ENCODE results near the gene KRT25. TPM values are rescaled to one million over a fixed set of nuclear protein-coding genes. Genes with fewer than 3 reads are reported as not detected.

The KRT25 gene
- total RNA-seq, 1 donor: not detected

DNA sequence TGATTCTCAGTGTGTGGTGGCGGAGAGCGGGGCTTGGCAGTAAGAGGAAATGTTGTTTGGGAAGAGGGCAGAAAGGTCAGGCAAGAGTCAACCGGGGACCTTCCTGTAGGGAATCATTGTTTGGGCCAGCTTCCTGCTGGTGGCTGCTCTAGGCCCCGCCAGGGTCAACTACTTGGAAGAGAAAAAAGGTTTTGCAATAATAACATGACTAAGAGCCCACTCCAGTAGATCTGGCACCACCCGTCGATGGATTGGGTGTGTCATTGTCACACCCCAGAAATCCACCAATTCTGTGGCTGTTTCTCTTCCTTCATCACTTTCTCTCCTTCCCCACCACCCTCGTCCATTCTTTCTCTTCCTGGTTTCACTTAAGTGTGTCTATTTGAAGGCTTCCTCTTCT is 47.4 kb downstream of the KRT25 start:
- H4K20me1 ChIP-seq (ENCODE audit: insufficient read depth, low read length): no peaks in the 10 kb centered on the region
- no peak overlapping the region for H3K27ac ChIP-seq (ENCODE audit: low read depth, low read length)
- H3K27me3 ChIP-seq (ENCODE audit: insufficient read depth, low read length): peaks cover 32% of the 10 kb centered on the region
- H3K79me2 ChIP-seq (ENCODE audit: insufficient read depth, low read length): no peaks in the 10 kb centered on the region
- H2AFZ ChIP-seq (ENCODE audit: low read length): no peak overlapping the region
- TF ChIP-seq, protein P1, sequence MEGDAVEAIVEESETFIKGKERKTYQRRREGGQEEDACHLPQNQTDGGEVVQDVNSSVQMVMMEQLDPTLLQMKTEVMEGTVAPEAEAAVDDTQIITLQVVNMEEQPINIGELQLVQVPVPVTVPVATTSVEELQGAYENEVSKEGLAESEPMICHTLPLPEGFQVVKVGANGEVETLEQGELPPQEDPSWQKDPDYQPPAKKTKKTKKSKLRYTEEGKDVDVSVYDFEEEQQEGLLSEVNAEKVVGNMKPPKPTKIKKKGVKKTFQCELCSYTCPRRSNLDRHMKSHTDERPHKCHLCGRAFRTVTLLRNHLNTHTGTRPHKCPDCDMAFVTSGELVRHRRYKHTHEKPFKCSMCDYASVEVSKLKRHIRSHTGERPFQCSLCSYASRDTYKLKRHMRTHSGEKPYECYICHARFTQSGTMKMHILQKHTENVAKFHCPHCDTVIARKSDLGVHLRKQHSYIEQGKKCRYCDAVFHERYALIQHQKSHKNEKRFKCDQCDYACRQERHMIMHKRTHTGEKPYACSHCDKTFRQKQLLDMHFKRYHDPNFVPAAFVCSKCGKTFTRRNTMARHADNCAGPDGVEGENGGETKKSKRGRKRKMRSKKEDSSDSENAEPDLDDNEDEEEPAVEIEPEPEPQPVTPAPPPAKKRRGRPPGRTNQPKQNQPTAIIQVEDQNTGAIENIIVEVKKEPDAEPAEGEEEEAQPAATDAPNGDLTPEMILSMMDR (IDR thresholded peaks at IDR 0.05; ENCODE audit: extremely low read depth, low read depth, low read length): no peak
- no peaks in the 10 kb centered on the region for H3K36me3 ChIP-seq (ENCODE audit: insufficient read depth, low read length)
- no peak overlapping the region for H3K4me3 ChIP-seq (ENCODE audit: insufficient read depth, low read length)
- DNase-seq (ENCODE audit: insufficient read length, low spot score, missing footprints): no peak
- H3K9me3 ChIP-seq (ENCODE audit: low read depth, low read length): no peaks in the 10 kb centered on the region
- H3K4me2 ChIP-seq (ENCODE audit: insufficient read depth, low read length): no peak overlapping the region
- no peaks in the 10 kb centered on the region for H3K4me1 ChIP-seq (ENCODE audit: insufficient read depth, low read length)

DNA sequence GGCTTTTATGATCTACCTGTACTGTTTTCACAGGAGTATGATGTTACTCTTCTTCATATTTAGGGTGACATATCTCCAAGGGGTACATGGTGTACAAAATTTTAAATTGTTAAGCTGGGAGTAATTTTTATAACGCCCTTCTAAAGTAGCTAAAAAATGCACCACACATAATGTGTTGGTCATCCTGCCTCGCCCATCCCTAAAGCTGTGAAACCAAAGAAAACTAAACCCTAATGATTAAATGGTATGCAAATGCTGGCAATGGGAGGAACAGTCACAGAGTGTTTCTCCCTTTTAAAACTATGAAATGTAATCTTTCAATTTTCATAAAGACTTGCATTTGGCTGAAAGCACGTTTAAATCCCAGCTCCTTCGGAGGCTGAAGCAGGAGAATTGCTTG is 49.5 kb downstream of the KRT25 start:
- no peak overlapping the region for H3K4me2 ChIP-seq (ENCODE audit: insufficient read depth, low read length)
- peaks cover 28% of the 10 kb centered on the region for H3K27me3 ChIP-seq (ENCODE audit: insufficient read depth, low read length)
- H3K9me3 ChIP-seq (ENCODE audit: low read depth, low read length): no peaks in the 10 kb centered on the region
- H3K4me1 ChIP-seq (ENCODE audit: insufficient read depth, low read length): no peaks in the 10 kb centered on the region
- no peak for DNase-seq (ENCODE audit: insufficient read length, low spot score, missing footprints)
- no peak overlapping the region for H3K4me3 ChIP-seq (ENCODE audit: insufficient read depth, low read length)
- no peak overlapping the region for H2AFZ ChIP-seq (ENCODE audit: low read length)
- no peaks in the 10 kb centered on the region for H3K36me3 ChIP-seq (ENCODE audit: insufficient read depth, low read length)
- H3K27ac ChIP-seq (ENCODE audit: low read depth, low read length): no peak overlapping the region
- no peaks in the 10 kb centered on the region for H4K20me1 ChIP-seq (ENCODE audit: insufficient read depth, low read length)
- H3K79me2 ChIP-seq (ENCODE audit: insufficient read depth, low read length): no peaks in the 10 kb centered on the region
- TF ChIP-seq, protein P1 (IDR thresholded peaks at IDR 0.05; ENCODE audit: extremely low read depth, low read depth, low read length): no peak

DNA sequence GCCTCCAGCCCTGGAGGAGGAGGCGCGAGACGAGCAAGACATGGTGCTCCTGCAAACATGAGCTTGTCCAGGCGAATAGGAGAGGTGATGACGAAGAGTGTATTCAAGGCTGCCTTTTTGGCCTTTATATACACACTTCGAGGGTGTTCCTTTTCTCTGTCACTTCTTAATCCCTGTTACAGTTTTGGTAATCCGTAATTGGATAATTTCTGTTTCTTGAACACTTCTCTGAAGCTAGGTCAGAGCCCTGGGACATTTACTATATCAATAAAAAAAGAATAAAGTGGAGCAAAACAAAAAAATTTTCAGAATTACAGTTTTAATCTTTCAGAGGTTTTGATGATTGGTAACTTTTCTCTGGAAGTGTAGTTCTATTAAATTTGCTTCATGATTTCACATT is 51.5 kb downstream of the KRT25 start, which contains the start of gene KRT24:
KRT24 (minus strand) TSS at position 101 of the 400 bp plus-strand sequence; CDS start at position 42, 59 bp downstream.
- DNase-seq (ENCODE audit: insufficient read length, low spot score, missing footprints): no peak

DNA sequence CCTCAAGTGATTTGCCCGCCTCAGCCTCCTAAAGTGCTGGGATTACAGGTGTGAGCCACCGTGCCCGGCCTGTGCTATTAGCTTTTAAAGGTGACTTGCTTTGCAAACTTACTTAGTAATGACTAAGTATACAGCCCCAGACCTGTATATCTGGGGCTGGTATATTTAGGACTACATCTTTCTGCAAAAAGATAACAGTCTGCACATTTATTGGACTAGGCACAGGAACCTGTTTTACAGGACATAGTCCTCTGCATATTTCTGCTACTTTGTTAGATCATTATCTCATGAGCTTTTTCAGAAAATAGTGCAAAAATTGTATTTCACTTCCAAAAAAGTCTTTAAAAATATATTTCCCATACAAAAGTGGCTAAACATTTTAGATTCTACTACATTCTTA is 52.9 kb downstream of the KRT25 start:
- H2AFZ ChIP-seq (ENCODE audit: low read length): no peak overlapping the region
- H3K27me3 ChIP-seq (ENCODE audit: insufficient read depth, low read length): peaks cover 50% of the 10 kb centered on the region
- TF ChIP-seq, protein P1 (IDR thresholded peaks at IDR 0.05; ENCODE audit: extremely low read depth, low read depth, low read length): no peak
- H4K20me1 ChIP-seq (ENCODE audit: insufficient read depth, low read length): no peaks in the 10 kb centered on the region
- no peak overlapping the region for H3K4me2 ChIP-seq (ENCODE audit: insufficient read depth, low read length)
- no peak overlapping the region for H3K27ac ChIP-seq (ENCODE audit: low read depth, low read length)
- H3K4me1 ChIP-seq (ENCODE audit: insufficient read depth, low read length): no peaks in the 10 kb centered on the region
- no peaks in the 10 kb centered on the region for H3K9me3 ChIP-seq (ENCODE audit: low read depth, low read length)
- H3K79me2 ChIP-seq (ENCODE audit: insufficient read depth, low read length): no peaks in the 10 kb centered on the region
- no peak for DNase-seq (ENCODE audit: insufficient read length, low spot score, missing footprints)
- no peak overlapping the region for H3K4me3 ChIP-seq (ENCODE audit: insufficient read depth, low read length)
- H3K36me3 ChIP-seq (ENCODE audit: insufficient read depth, low read length): no peaks in the 10 kb centered on the region

More for the DNA sequence above, 51.5 kb downstream of the KRT25 start, which contains the start of gene KRT24:
- H2AFZ ChIP-seq (ENCODE audit: low read length): no peak within 1 kb of the TSS
- H4K20me1 ChIP-seq (ENCODE audit: insufficient read depth, low read length): no peaks in the 10 kb centered on the region
- peaks cover 38% of the 10 kb centered on the region for H3K27me3 ChIP-seq (ENCODE audit: insufficient read depth, low read length)
- no peaks in the 10 kb centered on the region for H3K36me3 ChIP-seq (ENCODE audit: insufficient read depth, low read length)
- H3K79me2 ChIP-seq (ENCODE audit: insufficient read depth, low read length): no peaks in the 10 kb centered on the region
- no peaks in the 10 kb centered on the region for H3K4me1 ChIP-seq (ENCODE audit: insufficient read depth, low read length)
- no peak within 1 kb of the TSS for H3K4me3 ChIP-seq (ENCODE audit: insufficient read depth, low read length)
- no peaks in the 10 kb centered on the region for H3K9me3 ChIP-seq (ENCODE audit: low read depth, low read length)
- H3K27ac ChIP-seq (ENCODE audit: low read depth, low read length): no peak within 1 kb of the TSS
- no peak within 1 kb of the TSS for H3K4me2 ChIP-seq (ENCODE audit: insufficient read depth, low read length)
- TF ChIP-seq, protein P1 (IDR thresholded peaks at IDR 0.05; ENCODE audit: extremely low read depth, low read depth, low read length): no peak

All from osteoblast (primary cell).